Measurements from ENCODE around the gene AURKAIP1. TPM values are rescaled to one million over a fixed set of nuclear protein-coding genes. Genes with fewer than 3 reads are reported as not detected.

Gene AURKAIP1
- total RNA-seq, 6 experiments from 2014 or later = 178 to 206 (median 196) TPM

DNA sequence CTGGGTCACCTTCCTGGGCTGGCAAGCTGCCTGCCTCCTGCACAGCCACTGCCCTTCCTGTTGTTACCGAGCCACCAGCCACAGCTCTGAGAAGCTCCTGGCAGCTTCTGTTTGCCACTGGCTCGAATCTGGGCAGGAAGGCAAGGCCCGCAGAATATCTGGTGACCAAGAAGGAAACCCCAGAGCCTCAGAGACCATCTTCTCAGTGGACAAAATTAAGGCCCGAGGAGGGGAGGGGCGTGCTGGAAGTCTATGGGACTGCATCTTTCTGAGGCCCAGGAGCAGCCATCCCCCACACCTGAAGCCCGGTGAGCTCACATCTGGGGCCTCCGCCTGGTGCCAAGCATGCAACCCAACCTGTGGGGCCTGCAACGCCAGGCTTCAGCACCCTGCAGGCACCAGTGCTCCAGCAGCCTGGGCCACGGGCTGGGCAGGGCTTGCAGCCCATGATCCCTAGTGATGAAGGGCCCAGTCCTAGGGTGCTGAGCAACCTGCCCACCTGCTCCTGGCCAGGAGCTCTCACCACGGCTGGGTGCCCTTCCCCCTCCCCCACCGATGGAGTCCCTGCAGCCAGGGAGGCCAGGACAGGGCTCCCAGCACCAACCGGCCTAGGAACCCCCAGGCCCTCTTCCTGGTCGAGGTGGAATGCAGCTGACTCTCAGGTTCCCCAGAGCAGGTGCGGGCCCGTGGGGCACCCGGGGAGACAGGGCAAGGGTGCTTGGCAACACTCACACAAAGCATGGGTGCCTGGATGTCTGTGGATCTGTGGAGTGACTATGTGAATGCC lies 49.5 kb downstream of the AURKAIP1 start:
- Mint-ChIP-seq H3K4me3 (peak overlapping the region; percentile 83), H3K9me3 (peaks cover 6% of the 10 kb centered on the region)

DNA sequence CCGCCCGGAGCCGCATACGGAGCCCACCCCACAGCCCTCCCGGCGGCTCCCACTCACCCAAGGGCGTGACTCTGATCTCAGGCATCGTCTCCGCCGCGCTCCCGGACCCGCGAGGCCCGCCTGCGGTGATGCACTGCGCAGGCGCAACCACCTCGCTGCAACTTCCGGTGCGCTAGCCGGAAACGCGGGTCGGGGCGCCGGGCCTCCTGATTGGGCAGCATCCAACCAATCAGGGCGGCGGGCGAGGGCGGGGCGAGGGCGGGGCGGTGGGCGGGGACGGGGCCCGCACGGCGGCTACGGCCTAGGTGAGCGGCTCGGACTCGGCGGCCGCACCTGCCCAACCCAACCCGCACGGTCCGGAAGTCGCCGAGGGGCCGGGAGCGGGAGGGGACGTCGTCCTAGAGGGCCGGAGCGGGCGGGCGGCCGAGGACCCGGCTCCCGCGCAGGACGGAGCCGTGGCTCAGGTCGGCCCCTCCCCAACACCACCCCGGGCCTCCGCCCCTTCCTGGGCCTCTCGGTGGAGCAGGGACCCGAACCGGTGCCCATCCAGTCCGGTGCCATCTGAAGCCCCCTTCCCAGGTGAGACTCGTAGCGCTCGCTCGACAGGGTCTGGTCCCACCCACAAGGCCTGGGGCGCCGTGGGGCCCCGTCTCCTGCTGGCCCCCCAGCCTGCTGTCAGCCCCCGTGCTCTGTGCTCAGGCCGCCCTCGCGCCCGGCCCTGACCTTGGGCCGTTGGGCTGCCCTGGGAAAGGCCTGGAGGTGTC lies 50.3 kb downstream of the AURKAIP1 start, which contains the start of the genes CPTP and INTS11:
Gene CPTP, plus strand, starts transcription at position 279 of the 764 bp plus-strand sequence. CDS start 2,109 bp downstream, outside the sequence.
Gene INTS11, minus strand, starts transcription at position 137 of the 764 bp plus-strand sequence. Its CDS starts 52 bp downstream, at position 85.
- peaks cover 5% of the 10 kb centered on the region; the same call in 1 of the 2 replicates for H3K36me3 Mint-ChIP-seq (ENCODE audit: low read depth)
- TF ChIP-seq, protein P1, sequence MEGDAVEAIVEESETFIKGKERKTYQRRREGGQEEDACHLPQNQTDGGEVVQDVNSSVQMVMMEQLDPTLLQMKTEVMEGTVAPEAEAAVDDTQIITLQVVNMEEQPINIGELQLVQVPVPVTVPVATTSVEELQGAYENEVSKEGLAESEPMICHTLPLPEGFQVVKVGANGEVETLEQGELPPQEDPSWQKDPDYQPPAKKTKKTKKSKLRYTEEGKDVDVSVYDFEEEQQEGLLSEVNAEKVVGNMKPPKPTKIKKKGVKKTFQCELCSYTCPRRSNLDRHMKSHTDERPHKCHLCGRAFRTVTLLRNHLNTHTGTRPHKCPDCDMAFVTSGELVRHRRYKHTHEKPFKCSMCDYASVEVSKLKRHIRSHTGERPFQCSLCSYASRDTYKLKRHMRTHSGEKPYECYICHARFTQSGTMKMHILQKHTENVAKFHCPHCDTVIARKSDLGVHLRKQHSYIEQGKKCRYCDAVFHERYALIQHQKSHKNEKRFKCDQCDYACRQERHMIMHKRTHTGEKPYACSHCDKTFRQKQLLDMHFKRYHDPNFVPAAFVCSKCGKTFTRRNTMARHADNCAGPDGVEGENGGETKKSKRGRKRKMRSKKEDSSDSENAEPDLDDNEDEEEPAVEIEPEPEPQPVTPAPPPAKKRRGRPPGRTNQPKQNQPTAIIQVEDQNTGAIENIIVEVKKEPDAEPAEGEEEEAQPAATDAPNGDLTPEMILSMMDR (IDR thresholded peaks at IDR 0.05) = no peak
- peak within 1 kb of the TSS; percentile 90 for H3K4me3 Mint-ChIP-seq
- H3K27me3 Mint-ChIP-seq (ENCODE audit: insufficient read depth) = peaks cover 19% of the 10 kb centered on the region
- H3K4me1 Mint-ChIP-seq (ENCODE audit: low read depth) = peaks cover 31% of the 10 kb centered on the region
- DNase-seq = peak; percentile 89
- H3K27ac Mint-ChIP-seq = peak within 1 kb of the TSS; percentile 83
- peaks cover 2% of the 10 kb centered on the region for H3K9me3 Mint-ChIP-seq

More for the DNA sequence above, 49.5 kb downstream of the AURKAIP1 start:
- Mint-ChIP-seq H3K27me3 (ENCODE audit: insufficient read depth) (peaks cover 19% of the 10 kb centered on the region), H3K27ac (peak overlapping the region; percentile 68), H3K4me1 (ENCODE audit: low read depth) (peaks cover 31% of the 10 kb centered on the region), H3K36me3 (ENCODE audit: low read depth) (peaks cover 8% of the 10 kb centered on the region)
- DNase-seq = no peak
- TF ChIP-seq, protein P1 (IDR thresholded peaks at IDR 0.05) = no peak

DNA sequence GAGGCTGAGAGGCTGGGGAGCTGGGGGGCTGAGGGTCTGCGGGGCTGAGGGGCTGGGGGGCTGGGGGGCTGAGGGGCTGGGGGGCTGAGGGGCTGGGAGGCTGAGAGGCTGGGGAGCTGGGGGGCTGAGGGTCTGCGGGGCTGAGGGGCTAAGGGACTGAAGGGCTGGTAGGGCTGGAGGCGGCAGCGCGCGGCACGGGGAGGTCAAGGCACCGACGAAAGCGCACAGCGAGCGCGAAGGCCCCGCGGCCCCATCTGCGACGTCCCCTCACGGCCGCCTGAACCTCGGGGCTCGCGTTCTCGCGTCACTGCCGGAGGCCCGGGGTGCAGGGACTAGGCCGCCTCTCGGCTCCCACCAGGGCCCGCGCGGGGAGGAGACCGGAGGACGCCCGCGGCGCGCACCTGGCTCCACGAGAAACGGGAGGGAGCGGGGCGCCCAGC lies 50.9 kb downstream of the AURKAIP1 start:
- peak overlapping the region; percentile 84 for H3K4me3 Mint-ChIP-seq
- TF ChIP-seq, protein P1 (IDR thresholded peaks at IDR 0.05) = no peak
- H3K27ac Mint-ChIP-seq = peak overlapping the region; percentile 83
- peaks cover 36% of the 10 kb centered on the region for H3K4me1 Mint-ChIP-seq (ENCODE audit: low read depth)
- no peak for DNase-seq
- peaks cover 18% of the 10 kb centered on the region for H3K27me3 Mint-ChIP-seq (ENCODE audit: insufficient read depth)
- H3K36me3 Mint-ChIP-seq (ENCODE audit: low read depth) = peaks cover 4% of the 10 kb centered on the region
- H3K9me3 Mint-ChIP-seq = no peaks in the 10 kb centered on the region

Small RNA genes within 50 kb of the gene (microRNA-seq; reads per million reads assigned to microRNA genes)
- 2.3 reads per million for gene MIR6808

Other genes starting within 250 kb of the AURKAIP1 start
- not detected for gene TTLL10, start 201.3 kb downstream of the AURKAIP1 start, total RNA-seq (2021; fragmentation: NEBNext Ultra II Directional; extraction: Animal tissue kit (Norgen Biotek cat#: 25700))
- gene TNFRSF18, start 168.6 kb downstream of the AURKAIP1 start, total RNA-seq (2021; fragmentation: NEBNext Ultra II Directional; extraction: Animal tissue kit (Norgen Biotek cat#: 25700)) = not detected
- under 1 TPM in 1 of 6 experiments, not detected in 5; 0.17 TPM for gene TNFRSF4, start 161.1 kb downstream of the AURKAIP1 start, total RNA-seq (2021; fragmentation: NEBNext Ultra II Directional; extraction: Animal tissue kit (Norgen Biotek cat#: 25700))
- gene SDF4, start 143.2 kb downstream of the AURKAIP1 start, total RNA-seq (2021; fragmentation: NEBNext Ultra II Directional; extraction: Animal tissue kit (Norgen Biotek cat#: 25700)) = 100 to 1,000 TPM; 182 to 231 (median 196) TPM
- 10 to 100 TPM; 24.5 to 35.7 (median 25.8) TPM for gene B3GALT6, start 143.0 kb downstream of the AURKAIP1 start, total RNA-seq (2021; fragmentation: NEBNext Ultra II Directional; extraction: Animal tissue kit (Norgen Biotek cat#: 25700))
- 1 to 10 TPM in 3 of 6 experiments, under 1 TPM in 3; 0.31 to 1.7 (median 1.1) TPM for gene C1QTNF12, start 128.5 kb downstream of the AURKAIP1 start, total RNA-seq (2021; fragmentation: NEBNext Ultra II Directional; extraction: Animal tissue kit (Norgen Biotek cat#: 25700))
- gene UBE2J2, start 101.4 kb downstream of the AURKAIP1 start, total RNA-seq (2021; fragmentation: NEBNext Ultra II Directional; extraction: Animal tissue kit (Norgen Biotek cat#: 25700)) = 10 to 100 TPM; 56.2 to 67.9 (median 61.1) TPM
- gene SCNN1D, start 94.8 kb downstream of the AURKAIP1 start, total RNA-seq (2021; fragmentation: NEBNext Ultra II Directional; extraction: Animal tissue kit (Norgen Biotek cat#: 25700)) = 1 to 10 TPM; 1.4 to 3.0 (median 2.0) TPM
- 10 to 100 TPM; 39.4 to 50.8 (median 42.6) TPM for gene ACAP3, start 67.3 kb downstream of the AURKAIP1 start, total RNA-seq (2021; fragmentation: NEBNext Ultra II Directional; extraction: Animal tissue kit (Norgen Biotek cat#: 25700))
- 10 to 100 TPM; 23.5 to 28.7 (median 25.6) TPM for gene PUSL1, start 66.6 kb downstream of the AURKAIP1 start, total RNA-seq (2021; fragmentation: NEBNext Ultra II Directional; extraction: Animal tissue kit (Norgen Biotek cat#: 25700))
- gene INTS11, start 50.5 kb downstream of the AURKAIP1 start, total RNA-seq (2021; fragmentation: NEBNext Ultra II Directional; extraction: Animal tissue kit (Norgen Biotek cat#: 25700)) = 10 to 100 TPM; 65.6 to 78.3 (median 69.8) TPM
- 10 to 100 TPM; 24.6 to 31.5 (median 26.6) TPM for gene CPTP, start 50.4 kb downstream of the AURKAIP1 start, total RNA-seq (2021; fragmentation: NEBNext Ultra II Directional; extraction: Animal tissue kit (Norgen Biotek cat#: 25700))
- gene TAS1R3, start 43.9 kb downstream of the AURKAIP1 start, total RNA-seq (2021; fragmentation: NEBNext Ultra II Directional; extraction: Animal tissue kit (Norgen Biotek cat#: 25700)) = under 1 TPM; 0.07 to 0.20 (median 0.13) TPM
- gene DVL1, start 25.8 kb downstream of the AURKAIP1 start, total RNA-seq (2021; fragmentation: NEBNext Ultra II Directional; extraction: Animal tissue kit (Norgen Biotek cat#: 25700)) = 10 to 100 TPM; 73.8 to 96.6 (median 74.5) TPM
- gene MXRA8, start 16.7 kb downstream of the AURKAIP1 start, total RNA-seq (2021; fragmentation: NEBNext Ultra II Directional; extraction: Animal tissue kit (Norgen Biotek cat#: 25700)) = 100 to 1,000 TPM; 438 to 570 (median 524) TPM
- 100 to 1,000 TPM in 5 of 6 experiments, 10 to 100 TPM in 1; 96.2 to 115 (median 104) TPM for gene CCNL2, start 24.1 kb upstream of the AURKAIP1 start, total RNA-seq (2021; fragmentation: NEBNext Ultra II Directional; extraction: Animal tissue kit (Norgen Biotek cat#: 25700))
- 100 to 1,000 TPM; 131 to 154 (median 141) TPM for gene MRPL20, start 32.1 kb upstream of the AURKAIP1 start, total RNA-seq (2021; fragmentation: NEBNext Ultra II Directional; extraction: Animal tissue kit (Norgen Biotek cat#: 25700))
- gene ANKRD65, start 46.1 kb upstream of the AURKAIP1 start, total RNA-seq (2021; fragmentation: NEBNext Ultra II Directional; extraction: Animal tissue kit (Norgen Biotek cat#: 25700)) = under 1 TPM in 2 of 6 experiments, not detected in 4; 0.14 TPM
- gene VWA1, start 60.5 kb upstream of the AURKAIP1 start, total RNA-seq (2021; fragmentation: NEBNext Ultra II Directional; extraction: Animal tissue kit (Norgen Biotek cat#: 25700)) = under 1 TPM in 5 of 6 experiments, not detected in 1; 0.12 to 0.33 (median 0.24) TPM
- gene ATAD3C, start 74.5 kb upstream of the AURKAIP1 start, total RNA-seq (2021; fragmentation: NEBNext Ultra II Directional; extraction: Animal tissue kit (Norgen Biotek cat#: 25700)) = under 1 TPM in 1 of 6 experiments, not detected in 5; 0.09 TPM
- 10 to 100 TPM; 21.0 to 24.8 (median 23.0) TPM for gene ATAD3B, start 96.6 kb upstream of the AURKAIP1 start, total RNA-seq (2021; fragmentation: NEBNext Ultra II Directional; extraction: Animal tissue kit (Norgen Biotek cat#: 25700))
- gene ATAD3A, start 137.0 kb upstream of the AURKAIP1 start, total RNA-seq (2021; fragmentation: NEBNext Ultra II Directional; extraction: Animal tissue kit (Norgen Biotek cat#: 25700)) = 10 to 100 TPM; 48.7 to 61.5 (median 54.0) TPM
- gene TMEM240, start 165.4 kb upstream of the AURKAIP1 start, total RNA-seq (2021; fragmentation: NEBNext Ultra II Directional; extraction: Animal tissue kit (Norgen Biotek cat#: 25700)) = 1 to 10 TPM; 2.8 to 5.1 (median 4.1) TPM
- 100 to 1,000 TPM; 132 to 156 (median 137) TPM for gene SSU72, start 199.7 kb upstream of the AURKAIP1 start, total RNA-seq (2021; fragmentation: NEBNext Ultra II Directional; extraction: Animal tissue kit (Norgen Biotek cat#: 25700))
- gene FNDC10, start 224.9 kb upstream of the AURKAIP1 start, total RNA-seq (2021; fragmentation: NEBNext Ultra II Directional; extraction: Animal tissue kit (Norgen Biotek cat#: 25700)) = 1 to 10 TPM; 1.6 to 4.0 (median 2.0) TPM
- gene MIB2, start 240.3 kb upstream of the AURKAIP1 start, total RNA-seq (2021; fragmentation: NEBNext Ultra II Directional; extraction: Animal tissue kit (Norgen Biotek cat#: 25700)) = 10 to 100 TPM; 41.9 to 62.8 (median 44.0) TPM

All from HFFc6 (cell line).